AG09319 (cell line): ENCODE results near the gene RPLP1.

Experiments
- DNase-seq: peaks from one replicate; pipeline ENCODE4 v3.0.0-alpha.2; 2010; ENCODE audit warnings: low read depth; ENCODE audit errors: extremely low read depth
- TF ChIP-seq, protein P1 (sequence below): IDR thresholded peaks from 2 replicates; pipeline ENCODE4 v1.5.1; 2011; ENCODE audit warnings: low read depth, mild to moderate bottlenecking, inconsistent platforms, low read length, moderate library complexity

The RPLP1 gene

GRCh38 chr15:69462493-69463181 lies 10.0 kb downstream of the RPLP1 start:
- DNase-seq, result peak; percentile 98
- TF ChIP-seq, protein P1, sequence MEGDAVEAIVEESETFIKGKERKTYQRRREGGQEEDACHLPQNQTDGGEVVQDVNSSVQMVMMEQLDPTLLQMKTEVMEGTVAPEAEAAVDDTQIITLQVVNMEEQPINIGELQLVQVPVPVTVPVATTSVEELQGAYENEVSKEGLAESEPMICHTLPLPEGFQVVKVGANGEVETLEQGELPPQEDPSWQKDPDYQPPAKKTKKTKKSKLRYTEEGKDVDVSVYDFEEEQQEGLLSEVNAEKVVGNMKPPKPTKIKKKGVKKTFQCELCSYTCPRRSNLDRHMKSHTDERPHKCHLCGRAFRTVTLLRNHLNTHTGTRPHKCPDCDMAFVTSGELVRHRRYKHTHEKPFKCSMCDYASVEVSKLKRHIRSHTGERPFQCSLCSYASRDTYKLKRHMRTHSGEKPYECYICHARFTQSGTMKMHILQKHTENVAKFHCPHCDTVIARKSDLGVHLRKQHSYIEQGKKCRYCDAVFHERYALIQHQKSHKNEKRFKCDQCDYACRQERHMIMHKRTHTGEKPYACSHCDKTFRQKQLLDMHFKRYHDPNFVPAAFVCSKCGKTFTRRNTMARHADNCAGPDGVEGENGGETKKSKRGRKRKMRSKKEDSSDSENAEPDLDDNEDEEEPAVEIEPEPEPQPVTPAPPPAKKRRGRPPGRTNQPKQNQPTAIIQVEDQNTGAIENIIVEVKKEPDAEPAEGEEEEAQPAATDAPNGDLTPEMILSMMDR, result peak; percentile 85

DNA sequence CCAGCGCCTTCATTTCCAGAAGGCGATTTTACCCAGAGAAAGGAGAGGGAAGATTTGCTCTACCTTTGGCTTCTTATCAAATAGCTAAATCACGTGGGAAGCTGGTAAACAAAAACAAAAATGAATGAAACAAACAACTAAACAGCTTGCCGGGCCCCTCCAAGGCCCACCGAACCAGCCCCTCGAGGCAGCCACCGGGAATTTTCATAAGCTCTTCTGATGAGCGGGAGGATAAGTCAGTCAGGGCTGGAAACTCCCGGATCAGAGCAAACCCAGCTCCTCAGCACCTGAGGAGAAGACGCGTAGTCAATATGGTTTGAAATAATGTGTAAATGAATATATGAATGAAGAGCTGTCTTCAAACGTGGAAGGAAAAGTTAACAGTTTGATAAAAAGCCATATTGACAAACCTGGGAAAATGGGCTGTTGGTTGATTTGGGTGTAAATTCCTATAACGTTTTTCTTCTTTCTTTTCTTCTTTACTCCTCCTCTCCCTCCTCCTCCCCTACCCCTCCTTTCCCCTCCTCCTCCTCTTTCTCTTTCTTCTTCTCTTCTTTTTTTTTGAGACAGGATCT lies 10.7 kb downstream of the RPLP1 start:
- TF ChIP-seq, protein P1, result no peak
- DNase-seq, result no peak

DNA sequence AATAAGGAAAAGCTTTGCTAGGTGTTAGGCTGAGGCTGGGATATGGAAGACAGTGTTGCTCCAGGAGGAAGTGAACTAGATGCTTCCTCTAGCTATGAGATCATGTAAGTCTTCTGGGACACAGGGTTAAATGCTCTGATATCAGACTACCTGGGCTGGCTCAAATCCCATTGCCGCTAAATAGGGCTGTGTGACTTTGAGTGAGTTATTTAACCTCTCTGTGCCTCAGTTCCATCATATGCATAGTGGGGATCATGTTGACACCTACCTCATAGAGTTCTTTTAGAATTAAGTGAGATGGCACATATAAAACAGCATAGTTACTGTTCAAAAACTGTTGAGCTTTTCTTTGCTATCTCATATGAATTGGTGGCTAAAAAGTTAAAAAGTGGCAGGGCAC lies 12.6 kb downstream of the RPLP1 start:
- no peak for DNase-seq

DNA sequence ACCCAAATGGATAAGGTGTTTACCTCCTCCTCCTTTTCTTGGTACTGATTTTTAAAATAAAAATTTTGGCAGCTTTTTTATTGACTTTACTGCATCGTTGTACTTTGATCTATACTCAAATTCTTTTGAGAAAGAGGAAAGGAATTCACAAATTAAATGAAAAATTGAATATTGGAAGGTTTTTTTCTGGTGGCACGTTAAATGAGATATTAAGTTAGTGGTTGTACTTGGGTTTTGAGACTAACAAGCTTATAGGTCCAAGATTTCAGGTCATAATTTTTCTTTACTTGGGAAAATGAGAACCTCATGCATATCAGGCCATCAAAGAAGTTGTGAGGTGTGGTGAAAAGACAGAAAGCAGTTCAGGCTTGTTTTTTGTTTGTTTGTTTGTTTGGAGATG lies 14.1 kb downstream of the RPLP1 start:
- TF ChIP-seq, protein P1, result no peak
- DNase-seq, result no peak

More for the DNA sequence above, 12.6 kb downstream of the RPLP1 start:
- TF ChIP-seq, protein P1, result no peak

- TF ChIP-seq, protein P1, result no peak
- DNase-seq, result no peak
Observed at GRCh38 chr15:69467636-69468035, 15.0 kb downstream of the RPLP1 start.

DNA sequence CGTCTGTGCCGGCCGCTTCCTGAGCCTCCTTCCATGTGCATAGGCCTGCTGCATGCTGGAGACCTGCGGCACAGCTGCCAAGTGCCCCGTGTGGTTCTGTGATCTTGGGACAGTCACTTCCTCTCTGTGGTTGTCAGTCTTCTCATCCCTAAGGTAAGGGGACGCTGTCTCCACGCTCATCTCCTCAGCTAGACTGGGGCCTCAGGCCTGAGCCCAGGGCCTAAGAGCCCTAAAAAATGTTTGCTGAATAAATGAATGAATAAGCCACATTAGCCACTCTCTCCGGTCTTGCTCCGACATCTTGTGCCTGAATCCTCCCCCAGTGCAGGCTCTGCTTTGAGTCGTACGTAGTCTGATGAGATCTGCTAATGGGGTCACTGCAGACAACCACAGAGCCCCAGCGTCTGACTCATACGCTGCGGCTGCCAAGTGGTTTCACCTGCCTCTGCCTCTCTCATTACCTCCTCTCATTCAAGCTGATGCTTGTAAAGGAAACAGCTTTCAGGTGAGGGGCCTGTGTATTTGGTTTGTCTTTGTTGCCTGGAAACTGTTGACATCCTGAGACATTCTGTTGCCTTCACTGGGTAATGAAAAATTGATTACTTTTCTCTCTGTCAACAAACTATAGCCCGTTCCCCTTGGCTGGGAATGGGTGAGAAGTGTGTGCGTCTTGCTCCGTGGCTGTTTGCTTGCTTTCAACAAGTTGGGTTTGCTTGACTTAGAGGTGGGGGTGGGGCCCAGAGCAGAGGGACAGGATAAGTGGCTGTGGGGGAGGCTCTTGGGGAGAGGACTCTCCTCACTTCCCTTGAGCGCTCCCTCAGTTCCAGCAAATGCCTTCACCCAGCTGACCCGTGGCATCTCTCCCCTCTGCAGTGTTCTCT lies 15.9 kb downstream of the RPLP1 start:
- TF ChIP-seq, protein P1, result no peak
- no peak for DNase-seq
